ENCODE measurements around the gene MVK.

Gene MVK

GRCh38 chr12:109625749-109626377, 52.3 kb downstream of the MVK start:
- no peak for DNase-seq (ENCODE audit: low spot score)
- no peak for TF ChIP-seq CTCF (IDR thresholded peaks at IDR 0.05; ENCODE audit: extremely low read depth, missing control alignments)

- DNase-seq (ENCODE audit: low spot score): no peak
- no peak for TF ChIP-seq CTCF (IDR thresholded peaks at IDR 0.05; ENCODE audit: extremely low read depth, missing control alignments)
Observed at GRCh38 chr12:109626378-109627115, 53.0 kb downstream of the MVK start.

- DNase-seq (ENCODE audit: low spot score): no peak
- no peak for TF ChIP-seq CTCF (IDR thresholded peaks at IDR 0.05; ENCODE audit: extremely low read depth, missing control alignments)
Observed at GRCh38 chr12:109627633-109628032, 54.0 kb downstream of the MVK start.

- DNase-seq (ENCODE audit: low spot score): no peak
- no peak for TF ChIP-seq CTCF (IDR thresholded peaks at IDR 0.05; ENCODE audit: extremely low read depth, missing control alignments)
Observed at GRCh38 chr12:109630107-109630506, 56.5 kb downstream of the MVK start.

- TF ChIP-seq CTCF (IDR thresholded peaks at IDR 0.05; ENCODE audit: extremely low read depth, missing control alignments): no peak
- DNase-seq (ENCODE audit: low spot score): no peak
Observed at GRCh38 chr12:109630815-109631214, 57.2 kb downstream of the MVK start.

GRCh38 chr12:109631302-109631701, 57.7 kb downstream of the MVK start:
- TF ChIP-seq CTCF (IDR thresholded peaks at IDR 0.05; ENCODE audit: extremely low read depth, missing control alignments): no peak
- DNase-seq (ENCODE audit: low spot score): no peak

- DNase-seq (ENCODE audit: low spot score): no peak
- no peak for TF ChIP-seq CTCF (IDR thresholded peaks at IDR 0.05; ENCODE audit: extremely low read depth, missing control alignments)
Observed at GRCh38 chr12:109631751-109632150, 58.2 kb downstream of the MVK start.

Measured in GM20000 (cell line).